HepG2 (cell line): ENCODE results near the gene CORO7. TPM values are rescaled to one million over a fixed set of nuclear protein-coding genes. Genes with fewer than 3 reads are reported as not detected.

Experiments
- ATAC-seq: fragments of 200-7000 bp; cut with Tn5 transposase; 3 replicates; pipeline ENCODE4 v1.9.1; 2020; ENCODE audit warnings: mild to moderate bottlenecking, moderate library complexity
- BruUV-seq: library from RNA; stranded (reverse); fragments of 400-500 nt; replicated peaks from 2 replicates; lab custom pipeline; 2021; lab: Mats Ljungman, UMichigan
- CTCF ChIA-PET: fragments of 300-600 bp; formaldehyde crosslinking; extraction: SDS; loops from one replicate; lab custom pipeline; 2021; ENCODE audit warnings: low total read pairs, inconsistent platforms, low intra/inter-chr PET ratio; lab: Yijun Ruan, JAX
- POLR2A ChIA-PET: fragments of 350-600 bp; sonication (Branson Sonifier 250); formaldehyde crosslinking; loops from one replicate; lab custom pipeline; 2020; ENCODE audit warnings: antibody characterized with exemption, inconsistent platforms; lab: Yijun Ruan, JAX
- DNase-seq: peaks from one replicate; pipeline ENCODE4 v3.0.0-alpha.2; 2015; ENCODE audit warnings: low spot score
- FAIRE-seq: peaks from 3 replicates; lab custom pipeline; 2011; peaks lifted over from hg19 to GRCh38; lab: Jason Lieb, UNC
- H2AFZ ChIP-seq: one replicate; pipeline ENCODE4 v1.6.1; 2011; ENCODE audit warnings: low read length, inconsistent platforms
- H3K27ac ChIP-seq: fragments of 300-600 bp; 3 replicates; pipeline ENCODE4 v1.8.0; 2011; ENCODE audit warnings: mixed run types, mild to moderate bottlenecking, mixed read lengths, low read length, inconsistent platforms; ENCODE audit not compliant: insufficient read depth; ENCODE audit errors: extremely low read length
- H3K27me3 ChIP-seq, 2 experiments: fragments of 200-600 bp in 1 of 2; 2 replicates in 1 of 2; 3 replicates in 1 of 2; pipeline versions ENCODE4 v1.6.0 to v1.8.0; 2011; ENCODE audit warnings: low read length in 2 of 2, mild to moderate bottlenecking in 2 of 2, moderate library complexity in 2 of 2, inconsistent platforms in 1 of 2; ENCODE audit not compliant: insufficient read depth in 2 of 2, control insufficient read depth in 1 of 2
- H3K36me3 ChIP-seq, 2 experiments: fragments of 200-600 bp in 1 of 2; replicated peaks in 1 of 2; 2 replicates in 1 of 2; 3 replicates in 1 of 2; pipeline versions ENCODE4 v1.5.1 to v1.8.0; 2011; ENCODE audit warnings: low read length in 2 of 2, inconsistent platforms in 1 of 2; ENCODE audit not compliant: insufficient read depth in 2 of 2, control insufficient read depth in 1 of 2
- H3K4me1 ChIP-seq: 2 replicates; pipeline ENCODE4 v1.5.1; 2012; ENCODE audit warnings: low read length, inconsistent platforms; ENCODE audit not compliant: insufficient read depth
- H3K4me2 ChIP-seq: 2 replicates; pipeline ENCODE4 v1.6.0; 2011; ENCODE audit warnings: low read depth, low read length, inconsistent platforms
- H3K4me3 ChIP-seq, 3 experiments: fragments of 200-600 bp in 1 of 3; sonication (generic), shearing (Covaris generic) in 1 of 3; replicated peaks in 1 of 3; 2 replicates each; pipeline ENCODE4 v1.5.1; 2011 to 2016; ENCODE audit warnings: low read length in 3 of 3, inconsistent platforms in 2 of 3, low read depth in 2 of 3, mild to moderate bottlenecking in 2 of 3, control low read depth in 1 of 3, mixed read lengths in 1 of 3; ENCODE audit not compliant: insufficient read depth in 1 of 3
- H3K79me2 ChIP-seq: one replicate; pipeline ENCODE4 v1.6.1; 2011; ENCODE audit warnings: low read length, inconsistent platforms; ENCODE audit not compliant: insufficient read depth
- H3K9ac ChIP-seq: 2 replicates; pipeline ENCODE4 v1.6.0; 2011; ENCODE audit warnings: mild to moderate bottlenecking, low read depth, low read length, inconsistent platforms; ENCODE audit not compliant: insufficient read depth
- H3K9me3 ChIP-seq: 2 replicates; pipeline ENCODE4 v1.5.1; 2012; ENCODE audit warnings: mild to moderate bottlenecking, low read length
- H4K20me1 ChIP-seq: 2 replicates; pipeline ENCODE4 v1.6.0; 2011; ENCODE audit warnings: inconsistent platforms, mild to moderate bottlenecking, low read length, moderate library complexity; ENCODE audit not compliant: insufficient read depth
- EED ChIP-seq: sonication (generic); formaldehyde crosslinking; IDR thresholded peaks from 2 replicates; pipeline ENCODE4 v1.5.0; 2020; ENCODE audit warnings: mild to moderate bottlenecking, missing genetic modification reagents
- MZF1 ChIP-seq: sonication (generic); formaldehyde crosslinking; IDR thresholded peaks from 2 replicates; pipeline ENCODE4 v1.8.1; 2023; ENCODE audit warnings: mild to moderate bottlenecking, missing genetic modification reagents, borderline replicate concordance
- NKX3-1 ChIP-seq: sonication (generic); formaldehyde crosslinking; IDR thresholded peaks from 2 replicates; pipeline ENCODE4 v1.5.0; 2020; ENCODE audit warnings: missing genetic modification reagents
- WIZ ChIP-seq: sonication (generic); formaldehyde crosslinking; IDR thresholded peaks from 2 replicates; pipeline ENCODE4 v1.5.1; 2020; ENCODE audit warnings: mild to moderate bottlenecking, missing genetic modification reagents
- ZFP36 ChIP-seq: fragments of 150-350 bp; IDR thresholded peaks from 2 replicates; pipeline ENCODE4 v1.6.1; 2018; ENCODE audit warnings: borderline replicate concordance, low read length, low read depth; ENCODE audit not compliant: partially characterized antibody
- ZNF225 ChIP-seq: sonication (generic); formaldehyde crosslinking; IDR thresholded peaks from 2 replicates; pipeline ENCODE4 v1.4.0; 2020; ENCODE audit warnings: mild to moderate bottlenecking, missing genetic modification reagents
- ZNF234 ChIP-seq: sonication (generic); formaldehyde crosslinking; conservative IDR thresholded peaks from 2 replicates; pipeline ENCODE4 v1.5.1; 2020; ENCODE audit warnings: mild to moderate bottlenecking, missing genetic modification reagents
- ZNF484 ChIP-seq: sonication (generic); formaldehyde crosslinking; IDR thresholded peaks from 2 replicates; pipeline ENCODE4 v1.5.1; 2020; ENCODE audit warnings: mild to moderate bottlenecking, low read depth, missing genetic modification reagents, borderline replicate concordance
- WGBS: methylation state at CpG from one replicate; pipeline ENCODE4 v1.1.6; 2017; ENCODE audit warnings: low lambda C conversion rate; 5-methylcytosine and 5-hydroxymethylcytosine counted together
- in situ Hi-C: cut with HindIII; loops from 2 replicates; pipeline ENCODE4 v1.10.0; 2017; ENCODE audit warnings: low pct_unique_long_range_greater_than_20kb; ENCODE audit not compliant: extremely low pct_ligation_motif_present
- intact Hi-C: fragments of 100-400 bp; cut with micrococcal nuclease; formaldehyde crosslinking; loops from one replicate; pipeline ENCODE4 v1.10.0; 2022; ENCODE audit not compliant: unreplicated experiment
- polyA plus RNA-seq, 8 experiments: library from polyadenylated mRNA; depleted of rRNA in 3 of 8; stranded (reverse) in 7 of 8; unstranded in 1 of 8; fragments of >200 nt; fragmentation: Illumina TruSeq in 4 of 8; extraction: Trizol in 4 of 8; gene quantifications; 2 replicates each; pipeline versions ENCODE4 v1.2.1 to v1.2.3, GENCODE V29; 2011 to 2016; ENCODE audit warnings: low read depth in 4 of 8, missing spikeins in 1 of 8, mixed read lengths in 1 of 8; ENCODE audit not compliant: insufficient read depth in 1 of 8
- total RNA-seq, 5 experiments: library from RNA; depleted of rRNA; stranded (reverse); fragments of >200 nt; fragmentation: Illumina TruSeq; extraction: Trizol; gene quantifications; 2 replicates each; pipeline ENCODE4 v1.2.3, GENCODE V29; 2016; ENCODE audit warnings: low read depth in 1 of 5
- TF ChIP-seq, protein P1 (sequence below): sonication (generic); formaldehyde crosslinking; IDR thresholded peaks from 2 replicates; pipeline ENCODE4 v1.4.0; 2020; ENCODE audit warnings: mild to moderate bottlenecking, low read depth, missing genetic modification reagents
- TF ChIP-seq, protein P2 (sequence below): sonication (generic); formaldehyde crosslinking; IDR thresholded peaks from 2 replicates; pipeline ENCODE4 v1.4.0; 2020; ENCODE audit warnings: missing genetic modification reagents, borderline replicate concordance
- TF ChIP-seq, protein P3 (sequence below): IDR thresholded peaks from 2 replicates; pipeline ENCODE4 v1.6.1; 2012; ENCODE audit warnings: inconsistent platforms
- TF ChIP-seq, protein P4 (sequence below): sonication (generic); formaldehyde crosslinking; IDR thresholded peaks from 2 replicates; pipeline ENCODE4 v1.4.0; 2020; ENCODE audit warnings: missing genetic modification reagents

The CORO7 gene
- total and polyA plus RNA-seq, 2 of the 13 experiments (the other 11 are each of a cell fraction or from before 2014, with no cell fraction given) = 9.9 to 14.3 TPM

DNA sequence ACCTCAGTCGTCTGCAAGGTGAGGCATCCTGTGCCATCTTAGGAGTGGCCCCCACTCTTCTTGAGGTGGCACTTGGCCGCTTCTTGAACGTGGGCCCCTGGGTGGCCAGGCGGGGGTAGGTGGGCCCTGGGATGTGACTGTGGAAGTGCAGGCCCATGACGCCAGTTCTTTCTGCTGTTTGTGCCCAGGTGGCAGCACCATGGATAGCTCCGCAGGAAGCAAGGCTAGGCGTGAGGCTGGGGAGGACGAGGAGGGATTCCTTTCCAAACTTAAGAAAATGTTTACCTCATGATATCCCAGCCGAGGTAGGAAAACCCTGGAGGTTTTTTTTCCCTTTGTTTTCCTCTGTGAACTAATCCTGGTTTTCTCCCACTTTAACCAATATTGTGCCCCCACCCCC lies 38.2 kb upstream of the CORO7 start (continued):
- TF ChIP-seq WIZ (CRISPR knock-in tag) (no peak), NKX3-1 (CRISPR knock-in tag) (no peak)
- TF ChIP-seq, protein P1, sequence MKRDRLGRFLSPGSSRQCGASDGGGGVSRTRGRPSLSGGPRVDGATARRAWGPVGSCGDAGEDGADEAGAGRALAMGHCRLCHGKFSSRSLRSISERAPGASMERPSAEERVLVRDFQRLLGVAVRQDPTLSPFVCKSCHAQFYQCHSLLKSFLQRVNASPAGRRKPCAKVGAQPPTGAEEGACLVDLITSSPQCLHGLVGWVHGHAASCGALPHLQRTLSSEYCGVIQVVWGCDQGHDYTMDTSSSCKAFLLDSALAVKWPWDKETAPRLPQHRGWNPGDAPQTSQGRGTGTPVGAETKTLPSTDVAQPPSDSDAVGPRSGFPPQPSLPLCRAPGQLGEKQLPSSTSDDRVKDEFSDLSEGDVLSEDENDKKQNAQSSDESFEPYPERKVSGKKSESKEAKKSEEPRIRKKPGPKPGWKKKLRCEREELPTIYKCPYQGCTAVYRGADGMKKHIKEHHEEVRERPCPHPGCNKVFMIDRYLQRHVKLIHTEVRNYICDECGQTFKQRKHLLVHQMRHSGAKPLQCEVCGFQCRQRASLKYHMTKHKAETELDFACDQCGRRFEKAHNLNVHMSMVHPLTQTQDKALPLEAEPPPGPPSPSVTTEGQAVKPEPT (CRISPR knock-in tag) = no peak
- TF ChIP-seq, all 625 proteins: peak for 2

DNA sequence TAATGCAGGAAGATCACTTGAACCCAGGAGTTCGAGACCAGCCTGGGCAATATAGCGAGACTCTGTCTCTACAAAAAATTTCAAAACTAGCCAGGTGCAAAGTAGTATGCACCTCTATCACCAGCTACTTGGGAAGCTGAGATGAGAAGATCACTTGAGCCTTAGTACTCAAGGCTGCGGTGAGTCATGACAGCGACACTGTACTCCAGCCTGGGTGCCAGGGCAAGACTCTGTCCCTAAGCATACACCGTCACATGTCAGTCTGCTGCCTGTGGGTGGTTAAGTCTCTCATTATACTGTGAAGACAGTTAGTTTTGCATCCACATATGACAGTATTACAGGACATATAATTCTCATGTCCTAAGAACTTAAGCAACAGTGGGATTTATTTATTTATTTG lies 36.3 kb upstream of the CORO7 start:
- Histone ChIP-seq H3K9me3 (no peaks in the 10 kb centered on the region), H3K79me2 (no peaks in the 10 kb centered on the region), H3K4me2 (no peak overlapping the region), H4K20me1 (no peaks in the 10 kb centered on the region), H3K27ac (no peak overlapping the region), H3K27me3 (no peaks in the 10 kb centered on the region), H3K4me1 (no peaks in the 10 kb centered on the region), H2AFZ (no peak overlapping the region), H3K36me3 (peaks cover 40 to 78% of the 10 kb centered on the region in 2 experiments; a peak in 4 of 5 replicates), H3K9ac (no peak overlapping the region), H3K4me3 (no peak overlapping the region)
- TF ChIP-seq ZNF484 (CRISPR knock-in tag) (no peak), EED (no peak), ZNF234 (CRISPR knock-in tag) (no peak), ZNF225 (CRISPR knock-in tag) (no peak), MZF1 (CRISPR knock-in tag) (no peak), ZFP36 (no peak)
- TF ChIP-seq, protein P2, sequence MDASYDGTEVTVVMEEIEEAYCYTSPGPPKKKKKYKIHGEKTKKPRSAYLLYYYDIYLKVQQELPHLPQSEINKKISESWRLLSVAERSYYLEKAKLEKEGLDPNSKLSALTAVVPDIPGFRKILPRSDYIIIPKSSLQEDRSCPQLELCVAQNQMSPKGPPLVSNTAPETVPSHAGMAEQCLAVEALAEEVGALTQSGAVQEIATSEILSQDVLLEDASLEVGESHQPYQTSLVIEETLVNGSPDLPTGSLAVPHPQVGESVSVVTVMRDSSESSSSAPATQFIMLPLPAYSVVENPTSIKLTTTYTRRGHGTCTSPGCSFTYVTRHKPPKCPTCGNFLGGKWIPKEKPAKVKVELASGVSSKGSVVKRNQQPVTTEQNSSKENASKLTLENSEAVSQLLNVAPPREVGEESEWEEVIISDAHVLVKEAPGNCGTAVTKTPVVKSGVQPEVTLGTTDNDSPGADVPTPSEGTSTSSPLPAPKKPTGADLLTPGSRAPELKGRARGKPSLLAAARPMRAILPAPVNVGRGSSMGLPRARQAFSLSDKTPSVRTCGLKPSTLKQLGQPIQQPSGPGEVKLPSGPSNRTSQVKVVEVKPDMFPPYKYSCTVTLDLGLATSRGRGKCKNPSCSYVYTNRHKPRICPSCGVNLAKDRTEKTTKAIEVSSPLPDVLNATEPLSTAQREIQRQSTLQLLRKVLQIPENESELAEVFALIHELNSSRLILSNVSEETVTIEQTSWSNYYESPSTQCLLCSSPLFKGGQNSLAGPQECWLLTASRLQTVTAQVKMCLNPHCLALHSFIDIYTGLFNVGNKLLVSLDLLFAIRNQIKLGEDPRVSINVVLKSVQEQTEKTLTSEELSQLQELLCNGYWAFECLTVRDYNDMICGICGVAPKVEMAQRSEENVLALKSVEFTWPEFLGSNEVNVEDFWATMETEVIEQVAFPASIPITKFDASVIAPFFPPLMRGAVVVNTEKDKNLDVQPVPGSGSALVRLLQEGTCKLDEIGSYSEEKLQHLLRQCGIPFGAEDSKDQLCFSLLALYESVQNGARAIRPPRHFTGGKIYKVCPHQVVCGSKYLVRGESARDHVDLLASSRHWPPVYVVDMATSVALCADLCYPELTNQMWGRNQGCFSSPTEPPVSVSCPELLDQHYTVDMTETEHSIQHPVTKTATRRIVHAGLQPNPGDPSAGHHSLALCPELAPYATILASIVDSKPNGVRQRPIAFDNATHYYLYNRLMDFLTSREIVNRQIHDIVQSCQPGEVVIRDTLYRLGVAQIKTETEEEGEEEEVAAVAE (CRISPR knock-in tag) = no peak
- TF ChIP-seq, protein P3, sequence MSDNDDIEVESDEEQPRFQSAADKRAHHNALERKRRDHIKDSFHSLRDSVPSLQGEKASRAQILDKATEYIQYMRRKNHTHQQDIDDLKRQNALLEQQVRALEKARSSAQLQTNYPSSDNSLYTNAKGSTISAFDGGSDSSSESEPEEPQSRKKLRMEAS = no peak
- TF ChIP-seq, protein P4, sequence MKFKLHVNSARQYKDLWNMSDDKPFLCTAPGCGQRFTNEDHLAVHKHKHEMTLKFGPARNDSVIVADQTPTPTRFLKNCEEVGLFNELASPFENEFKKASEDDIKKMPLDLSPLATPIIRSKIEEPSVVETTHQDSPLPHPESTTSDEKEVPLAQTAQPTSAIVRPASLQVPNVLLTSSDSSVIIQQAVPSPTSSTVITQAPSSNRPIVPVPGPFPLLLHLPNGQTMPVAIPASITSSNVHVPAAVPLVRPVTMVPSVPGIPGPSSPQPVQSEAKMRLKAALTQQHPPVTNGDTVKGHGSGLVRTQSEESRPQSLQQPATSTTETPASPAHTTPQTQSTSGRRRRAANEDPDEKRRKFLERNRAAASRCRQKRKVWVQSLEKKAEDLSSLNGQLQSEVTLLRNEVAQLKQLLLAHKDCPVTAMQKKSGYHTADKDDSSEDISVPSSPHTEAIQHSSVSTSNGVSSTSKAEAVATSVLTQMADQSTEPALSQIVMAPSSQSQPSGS = no peak
- DNase-seq (no peak), FAIRE-seq (no peak), ATAC-seq (no peak)
- in situ Hi-C loops (no loop called here), intact Hi-C loops (no loop called here)
- ChIA-PET POLR2A (no interaction called here), CTCF (no interaction called here)
- no TSS peak for BruUV-seq
- 100% methylated on average over 5 of the region's 5 CpGs for WGBS
